GM12874 (cell line): ENCODE results near the gene RELN.

ENCODE experiments used
- TF ChIP-seq, protein P1 (sequence below): IDR thresholded peaks from 2 replicates; pipeline ENCODE4 v1.5.1; 2011; ENCODE audit warnings: low read depth, mild to moderate bottlenecking, control low read depth, low read length, moderate library complexity; ENCODE audit not compliant: insufficient read depth

The RELN gene

DNA sequence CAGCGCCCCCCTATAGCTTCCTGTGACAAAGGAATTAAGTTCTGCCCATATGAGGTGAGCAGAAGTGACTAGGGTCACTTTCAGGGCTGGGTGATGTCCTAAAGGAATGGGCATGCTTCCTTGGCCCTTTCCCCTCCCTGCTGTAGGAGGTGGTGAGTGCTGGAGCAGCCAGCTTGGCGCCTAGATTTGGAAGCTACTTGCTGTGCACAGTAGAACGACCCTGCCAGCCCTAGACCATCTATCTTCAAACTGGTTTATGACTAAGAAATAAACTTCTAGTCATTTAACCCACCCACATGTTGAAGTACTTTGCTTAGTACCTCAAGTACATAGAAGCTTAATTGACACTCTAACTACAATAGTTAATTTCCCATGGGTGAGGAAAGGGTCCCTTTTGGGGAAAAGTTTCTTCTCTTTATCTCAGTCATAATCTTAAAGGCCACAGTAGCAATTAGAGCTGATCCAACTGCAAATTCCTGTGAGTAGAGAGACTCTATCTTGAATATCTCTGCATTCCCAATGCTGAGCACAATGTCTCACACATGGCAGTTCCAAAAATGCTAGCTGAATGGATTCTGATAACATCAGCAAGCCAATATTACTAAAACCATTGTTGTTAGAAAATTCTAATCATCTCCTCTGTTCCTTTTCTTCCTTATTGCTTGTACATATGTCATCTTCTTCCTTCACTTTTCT is 227.2 kb downstream of the RELN start:
- TF ChIP-seq, protein P1, sequence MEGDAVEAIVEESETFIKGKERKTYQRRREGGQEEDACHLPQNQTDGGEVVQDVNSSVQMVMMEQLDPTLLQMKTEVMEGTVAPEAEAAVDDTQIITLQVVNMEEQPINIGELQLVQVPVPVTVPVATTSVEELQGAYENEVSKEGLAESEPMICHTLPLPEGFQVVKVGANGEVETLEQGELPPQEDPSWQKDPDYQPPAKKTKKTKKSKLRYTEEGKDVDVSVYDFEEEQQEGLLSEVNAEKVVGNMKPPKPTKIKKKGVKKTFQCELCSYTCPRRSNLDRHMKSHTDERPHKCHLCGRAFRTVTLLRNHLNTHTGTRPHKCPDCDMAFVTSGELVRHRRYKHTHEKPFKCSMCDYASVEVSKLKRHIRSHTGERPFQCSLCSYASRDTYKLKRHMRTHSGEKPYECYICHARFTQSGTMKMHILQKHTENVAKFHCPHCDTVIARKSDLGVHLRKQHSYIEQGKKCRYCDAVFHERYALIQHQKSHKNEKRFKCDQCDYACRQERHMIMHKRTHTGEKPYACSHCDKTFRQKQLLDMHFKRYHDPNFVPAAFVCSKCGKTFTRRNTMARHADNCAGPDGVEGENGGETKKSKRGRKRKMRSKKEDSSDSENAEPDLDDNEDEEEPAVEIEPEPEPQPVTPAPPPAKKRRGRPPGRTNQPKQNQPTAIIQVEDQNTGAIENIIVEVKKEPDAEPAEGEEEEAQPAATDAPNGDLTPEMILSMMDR = no peak

DNA sequence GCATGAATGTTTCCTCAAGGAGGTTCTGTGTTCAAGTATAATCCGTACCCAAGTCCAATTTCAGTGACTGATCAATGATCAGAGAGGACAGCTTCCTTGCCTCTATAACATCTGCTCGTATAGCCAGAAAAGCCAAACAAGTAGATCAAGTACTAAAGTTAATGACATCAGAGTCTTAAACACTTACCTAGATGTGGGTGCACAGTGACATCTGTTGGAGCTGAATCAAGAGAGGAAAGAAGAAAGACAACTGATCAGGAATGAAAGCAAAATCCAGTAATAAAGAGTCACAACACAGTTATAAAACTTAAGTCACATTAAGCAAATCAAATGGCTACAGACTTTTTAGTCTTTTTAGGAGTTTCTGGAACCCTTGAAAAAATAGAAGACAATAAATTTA is 236.5 kb downstream of the RELN start:
- TF ChIP-seq, protein P1 = no peak

DNA sequence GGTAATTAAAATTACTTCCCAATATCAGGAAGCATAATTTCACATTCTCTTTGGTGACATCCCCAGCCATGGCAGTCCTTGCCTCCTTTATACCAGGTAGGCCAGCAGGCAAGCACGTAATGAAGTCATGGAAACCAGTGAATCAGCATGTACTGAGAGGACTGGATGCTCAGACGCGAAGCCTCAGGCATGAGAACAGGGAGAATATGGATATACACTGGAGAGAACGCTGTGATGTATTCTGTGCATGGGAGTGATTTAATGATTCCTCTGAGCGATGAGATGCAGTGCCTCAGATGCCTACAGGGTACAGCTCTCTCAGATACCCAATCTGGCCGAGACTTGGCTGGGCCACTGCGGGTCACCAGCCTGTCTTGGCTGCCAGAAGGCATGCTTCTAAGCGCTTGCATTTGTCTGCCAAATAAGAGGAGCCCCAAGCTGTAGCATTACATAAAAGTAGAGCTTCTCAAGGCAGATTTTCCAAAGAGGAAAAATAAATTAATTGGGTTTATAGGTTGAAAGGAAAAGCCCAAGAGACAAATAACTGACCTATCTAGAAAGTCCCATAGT is 238.1 kb downstream of the RELN start:
- TF ChIP-seq, protein P1 = no peak

DNA sequence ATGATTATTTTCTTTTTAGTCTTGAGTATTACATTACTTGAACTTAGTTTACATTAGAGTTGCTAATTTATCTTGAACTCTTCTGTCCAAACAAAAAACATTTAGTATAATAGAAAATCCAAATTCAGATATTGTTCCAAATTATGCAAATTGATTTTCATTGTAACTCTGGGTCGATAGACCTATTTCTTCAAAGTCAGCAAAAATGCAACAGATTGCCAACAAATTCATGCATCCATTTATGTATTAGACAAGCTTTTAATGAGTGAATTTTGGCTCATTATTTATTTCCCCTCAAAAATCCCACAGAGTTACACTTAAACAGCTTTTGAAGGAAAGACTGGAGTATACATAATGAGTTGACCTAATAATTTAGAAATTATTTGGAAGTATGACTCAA is 240.8 kb downstream of the RELN start:
- TF ChIP-seq, protein P1 = no peak

DNA sequence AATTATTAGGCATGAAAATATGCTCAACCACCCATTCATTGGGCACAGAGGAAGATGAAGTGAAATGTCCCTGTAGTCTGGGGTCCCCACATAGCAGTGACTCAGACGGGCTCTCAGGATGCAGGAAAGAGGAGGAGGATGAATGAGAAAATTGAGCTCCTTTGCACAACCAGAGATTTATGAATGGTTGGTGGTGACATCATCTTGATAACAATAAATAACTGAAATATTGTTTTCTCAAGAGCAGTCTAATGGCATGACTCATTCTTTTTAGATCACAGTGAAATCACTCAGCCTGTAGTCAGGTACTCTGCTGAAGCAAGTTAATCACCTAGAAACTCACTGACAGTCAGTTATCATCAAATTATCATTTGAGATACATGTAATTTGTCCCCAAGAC is 254.1 kb downstream of the RELN start:
- TF ChIP-seq, protein P1 = no peak

DNA sequence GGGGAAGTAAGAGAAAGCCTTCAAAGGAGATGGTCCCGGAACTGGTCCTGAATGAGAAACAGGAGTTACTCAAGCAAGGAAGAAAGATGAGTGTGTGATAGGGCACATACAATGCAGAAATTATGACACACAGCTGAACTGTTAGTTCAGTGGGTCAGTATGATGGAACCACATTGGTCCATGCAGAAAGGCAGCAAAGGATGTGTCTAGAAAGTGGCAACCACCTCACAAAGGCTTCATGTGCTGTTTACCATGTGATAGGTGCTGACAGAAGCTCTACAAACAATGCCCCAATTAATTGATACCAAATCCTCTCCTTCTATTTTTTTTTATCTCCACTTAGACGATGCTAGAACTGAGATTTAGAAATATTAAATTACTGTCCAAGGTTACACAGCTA is 258.3 kb downstream of the RELN start:
- TF ChIP-seq, protein P1 = no peak

DNA sequence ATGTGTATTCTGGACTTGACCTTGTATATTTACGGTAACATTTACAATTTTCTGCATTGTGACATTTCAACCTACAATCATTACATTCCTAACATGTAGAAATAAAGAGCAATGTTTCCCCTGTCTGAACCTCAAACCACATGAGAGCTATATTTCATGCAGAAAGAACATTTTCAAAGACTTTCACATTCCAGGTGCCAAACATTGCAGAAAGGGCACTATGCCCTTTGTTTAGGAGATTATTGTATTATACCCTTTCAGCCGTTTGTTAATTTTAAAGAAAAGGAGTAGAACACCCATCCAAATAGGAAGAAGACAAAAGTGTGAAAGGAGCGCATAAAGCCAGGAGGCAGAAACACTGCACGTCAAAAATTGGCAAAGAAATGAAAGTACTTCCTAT is 260.4 kb downstream of the RELN start:
- TF ChIP-seq, protein P1 = no peak
